Breast epithelium (tissue), 4 donors: ENCODE data around the gene OSBPL9. TPM values are rescaled to one million over a fixed set of nuclear protein-coding genes. Genes with fewer than 3 reads are reported as not detected.
"Not testable (repeated sequence)": the region's sequence is repeated elsewhere in the genome, so short reads cannot be mapped to it uniquely, and the experiment has no call there.

Experiments
- DNase-seq, 2 donors: peaks; one replicate each; pipeline ENCODE4 v3.0.0-alpha.2; 2019; ENCODE audit warnings: low spot score in 2 of 2
- H3K27ac ChIP-seq, 2 donors: fragments of 200-600 bp; sonication (generic) in 1 of 2; one replicate each; pipeline ENCODE4 v1.5.1; 2016 to 2019; ENCODE audit warnings: mild to moderate bottlenecking in 1 of 2
- H3K27me3 ChIP-seq, 2 donors: fragments of 200-600 bp; sonication (generic) in 1 of 2; one replicate each; pipeline versions ENCODE4 v1.5.1 to v1.6.0; 2017 to 2019; ENCODE audit warnings: control low read depth in 1 of 2, mild to moderate bottlenecking in 1 of 2
- H3K36me3 ChIP-seq: fragments of 200-600 bp; one replicate; pipeline ENCODE4 v1.5.1; 2019
- H3K4me1 ChIP-seq, 2 donors: fragments of 200-600 bp; sonication (generic); one replicate each; pipeline ENCODE4 v1.5.1; 2016 to 2019; ENCODE audit warnings: control low read depth in 1 of 2
- H3K4me3 ChIP-seq, 3 donors: fragments of 200-600 bp; sonication (generic); 1 replicate in 2 of 3; 2 replicates in 1 of 3; pipeline ENCODE4 v1.5.1; 2016 to 2019; ENCODE audit warnings: mild to moderate bottlenecking in 3 of 3, moderate library complexity in 2 of 3
- H3K9me3 ChIP-seq, 2 donors: fragments of 200-600 bp; sonication (generic) in 1 of 2; one replicate each; pipeline ENCODE4 v1.5.1; 2016 to 2019; ENCODE audit warnings: control low read depth in 1 of 2
- POLR2A ChIP-seq: fragments of 450-650 bp; IDR thresholded peaks from one replicate; pipeline ENCODE4 v1.6.1; 2016; ENCODE audit warnings: antibody characterized with exemption, mild to moderate bottlenecking, moderate library complexity
- POLR2AphosphoS5 ChIP-seq, 3 donors: sonication (generic); formaldehyde crosslinking; IDR thresholded peaks; one replicate each; pipeline ENCODE4 v1.6.1; 2017; ENCODE audit warnings: antibody characterized with exemption in 3 of 3
- intact Hi-C: fragments of 100-400 bp; cut with DNase I; formaldehyde crosslinking; loops from one replicate; pipeline ENCODE4 v1.15.1; 2023; ENCODE audit warnings: low total_unique reads
- total RNA-seq, 3 donors: library from RNA; depleted of rRNA; stranded (reverse); fragments of >200 nt; gene quantifications; one replicate each; pipeline ENCODE4 v1.1.0, GENCODE V29; 2016
- TF ChIP-seq, protein P1 (sequence below), 3 donors: fragments of 450-650 bp; IDR thresholded peaks; one replicate each; pipeline ENCODE4 v1.5.1; 2016 to 2017; ENCODE audit warnings: antibody characterized with exemption in 3 of 3, mild to moderate bottlenecking in 3 of 3, moderate library complexity in 3 of 3

Gene OSBPL9
- total RNA-seq, 3 donors from 2014 or later = 107 to 213 (median 136) TPM

DNA sequence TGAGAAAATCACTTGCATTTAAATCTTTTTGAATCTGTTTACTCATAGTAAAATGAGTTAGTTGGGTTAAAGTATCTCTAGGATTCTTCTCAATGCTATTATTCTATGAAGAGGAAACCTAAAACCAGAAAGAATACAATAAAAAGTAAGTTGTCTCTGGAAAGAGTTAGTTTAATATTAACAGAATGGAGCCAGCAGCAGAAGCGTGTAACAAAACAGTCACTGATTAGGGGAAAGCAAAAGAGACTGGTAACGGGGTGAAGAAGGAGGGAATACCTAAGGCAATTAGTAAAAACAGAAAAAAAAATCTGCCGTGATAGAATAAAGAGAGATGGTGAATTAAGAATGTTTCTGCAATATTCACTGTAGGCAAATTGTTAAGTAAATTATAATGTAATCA lies 201.6 kb downstream of the OSBPL9 start:
- Histone ChIP-seq H3K9me3 (no peaks in the 10 kb centered on the region), H3K27ac (no peak overlapping the region), H3K27me3 (no peaks in the 10 kb centered on the region), H3K36me3 (peaks cover 11% of the 10 kb centered on the region), H3K4me3 (no peak overlapping the region), H3K4me1 (no peaks in the 10 kb centered on the region)
- TF ChIP-seq, protein P1, sequence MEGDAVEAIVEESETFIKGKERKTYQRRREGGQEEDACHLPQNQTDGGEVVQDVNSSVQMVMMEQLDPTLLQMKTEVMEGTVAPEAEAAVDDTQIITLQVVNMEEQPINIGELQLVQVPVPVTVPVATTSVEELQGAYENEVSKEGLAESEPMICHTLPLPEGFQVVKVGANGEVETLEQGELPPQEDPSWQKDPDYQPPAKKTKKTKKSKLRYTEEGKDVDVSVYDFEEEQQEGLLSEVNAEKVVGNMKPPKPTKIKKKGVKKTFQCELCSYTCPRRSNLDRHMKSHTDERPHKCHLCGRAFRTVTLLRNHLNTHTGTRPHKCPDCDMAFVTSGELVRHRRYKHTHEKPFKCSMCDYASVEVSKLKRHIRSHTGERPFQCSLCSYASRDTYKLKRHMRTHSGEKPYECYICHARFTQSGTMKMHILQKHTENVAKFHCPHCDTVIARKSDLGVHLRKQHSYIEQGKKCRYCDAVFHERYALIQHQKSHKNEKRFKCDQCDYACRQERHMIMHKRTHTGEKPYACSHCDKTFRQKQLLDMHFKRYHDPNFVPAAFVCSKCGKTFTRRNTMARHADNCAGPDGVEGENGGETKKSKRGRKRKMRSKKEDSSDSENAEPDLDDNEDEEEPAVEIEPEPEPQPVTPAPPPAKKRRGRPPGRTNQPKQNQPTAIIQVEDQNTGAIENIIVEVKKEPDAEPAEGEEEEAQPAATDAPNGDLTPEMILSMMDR (IDR thresholded peaks at IDR 0.05) = no peak
- TF ChIP-seq POLR2AphosphoS5 (IDR thresholded peaks at IDR 0.05) = no peak
- TF ChIP-seq POLR2A = no peak
- no peak for DNase-seq
- intact Hi-C loops = no loop called here

DNA sequence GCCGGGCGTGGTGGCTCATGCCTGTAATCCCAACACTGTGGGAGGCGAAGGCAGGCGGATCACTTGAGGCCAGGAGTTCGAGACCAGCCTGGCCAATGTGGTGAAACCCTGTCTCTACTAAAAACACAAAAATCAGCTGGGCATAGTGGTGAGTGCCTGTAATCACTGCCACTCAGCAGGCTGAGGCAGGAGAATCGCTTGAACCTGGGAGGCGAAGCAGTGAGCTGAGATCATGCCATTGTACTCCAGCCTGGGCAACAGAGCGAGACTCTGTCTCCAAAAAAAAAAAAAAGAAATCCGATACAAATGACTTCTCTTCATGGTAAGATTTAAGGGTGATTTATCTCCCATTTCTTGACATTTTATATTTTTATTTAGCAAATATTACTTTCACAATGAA lies 202.1 kb downstream of the OSBPL9 start:
- DNase-seq, H3K36me3 ChIP-seq, H3K9me3 ChIP-seq, H3K4me1 ChIP-seq, H3K4me3 ChIP-seq, H3K27me3 ChIP-seq, intact Hi-C loops, H3K27ac ChIP-seq: not testable (repeated sequence)

DNA sequence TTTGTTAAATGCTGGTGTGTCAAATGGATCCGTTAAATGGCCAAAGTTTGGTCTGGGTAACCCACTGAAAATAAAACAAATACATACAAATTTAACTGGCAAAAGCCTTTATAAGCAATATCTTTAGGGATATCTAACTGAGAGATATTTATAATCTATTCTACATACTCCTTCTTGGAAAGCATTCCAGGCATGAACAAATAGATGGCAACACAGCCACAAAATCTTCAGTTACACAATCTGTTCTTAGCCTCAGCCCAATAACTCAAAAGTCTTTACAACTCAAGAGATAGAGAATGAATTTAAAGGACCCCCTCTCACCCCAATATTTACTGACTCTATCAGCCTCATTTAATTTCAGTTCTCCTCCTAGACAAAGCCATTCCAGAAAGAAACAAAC lies 202.9 kb downstream of the OSBPL9 start:
- no peaks in the 10 kb centered on the region for H3K4me1 ChIP-seq
- TF ChIP-seq, protein P1 (IDR thresholded peaks at IDR 0.05) = no peak
- TF ChIP-seq POLR2A (no peak), POLR2AphosphoS5 (IDR thresholded peaks at IDR 0.05) (no peak)
- no peak overlapping the region for H3K4me3 ChIP-seq
- intact Hi-C loops = no loop called here
- no peaks in the 10 kb centered on the region for H3K9me3 ChIP-seq
- H3K27ac ChIP-seq = no peak overlapping the region
- H3K27me3 ChIP-seq = no peaks in the 10 kb centered on the region
- peaks cover under 1% of the 10 kb centered on the region for H3K36me3 ChIP-seq
- no peak for DNase-seq

DNA sequence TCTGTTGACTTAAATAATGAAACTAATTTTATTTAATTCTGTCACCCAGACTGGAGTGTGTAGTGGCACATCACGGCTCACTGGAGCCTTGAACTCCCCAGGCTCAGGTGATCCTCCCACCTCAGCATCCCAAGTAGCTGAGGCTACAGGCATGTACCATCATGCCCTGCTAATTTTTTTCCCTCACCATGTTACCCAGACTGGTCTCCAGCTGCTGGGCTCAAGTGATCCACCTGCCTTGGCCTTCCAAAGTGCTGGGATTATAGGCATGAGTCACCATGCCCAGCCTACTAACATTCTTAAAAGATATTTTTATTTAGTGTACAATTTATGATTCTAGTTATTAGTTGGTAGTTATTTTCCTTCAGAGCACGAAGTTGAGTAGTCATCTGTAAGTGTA lies 212.2 kb downstream of the OSBPL9 start:
- Histone ChIP-seq H3K9me3 (no peaks in the 10 kb centered on the region), H3K4me3 (no peak overlapping the region), H3K27ac (no peak overlapping the region), H3K4me1 (no peaks in the 10 kb centered on the region), H3K36me3 (peaks cover 4% of the 10 kb centered on the region), H3K27me3 (no peaks in the 10 kb centered on the region)
- no peak for DNase-seq
- intact Hi-C loops = no loop called here
- TF ChIP-seq, protein P1 (IDR thresholded peaks at IDR 0.05) = no peak
- no peak for TF ChIP-seq POLR2AphosphoS5 (IDR thresholded peaks at IDR 0.05)
- TF ChIP-seq POLR2A = no peak

DNA sequence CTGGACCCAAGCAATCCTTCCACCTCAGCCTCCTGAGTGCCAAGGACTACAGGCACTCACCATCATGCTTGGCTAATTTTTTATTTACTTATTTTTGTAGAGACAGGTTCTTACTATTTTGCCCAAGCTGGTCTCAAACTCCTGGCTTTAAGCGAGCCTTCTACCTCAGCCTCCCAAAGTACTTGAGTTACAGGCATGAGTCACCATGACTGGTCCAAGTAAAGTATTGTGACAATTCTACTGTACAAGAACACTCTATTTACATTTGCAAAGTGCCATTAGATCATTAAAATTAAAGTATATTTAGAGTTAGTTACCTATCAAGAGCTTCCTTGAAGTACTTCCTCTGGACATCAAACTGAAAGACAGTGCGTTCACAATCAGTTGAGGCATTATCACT lies 216.8 kb downstream of the OSBPL9 start:
- Histone ChIP-seq H3K4me1 (no peaks in the 10 kb centered on the region), H3K9me3 (no peaks in the 10 kb centered on the region), H3K36me3 (no peaks in the 10 kb centered on the region), H3K27ac (no peak overlapping the region), H3K4me3 (no peak overlapping the region), H3K27me3 (no peaks in the 10 kb centered on the region)
- DNase-seq = no peak
- intact Hi-C loops = no loop called here
- TF ChIP-seq, protein P1 (IDR thresholded peaks at IDR 0.05) = no peak
- no peak for TF ChIP-seq POLR2AphosphoS5 (IDR thresholded peaks at IDR 0.05)
- no peak for TF ChIP-seq POLR2A

DNA sequence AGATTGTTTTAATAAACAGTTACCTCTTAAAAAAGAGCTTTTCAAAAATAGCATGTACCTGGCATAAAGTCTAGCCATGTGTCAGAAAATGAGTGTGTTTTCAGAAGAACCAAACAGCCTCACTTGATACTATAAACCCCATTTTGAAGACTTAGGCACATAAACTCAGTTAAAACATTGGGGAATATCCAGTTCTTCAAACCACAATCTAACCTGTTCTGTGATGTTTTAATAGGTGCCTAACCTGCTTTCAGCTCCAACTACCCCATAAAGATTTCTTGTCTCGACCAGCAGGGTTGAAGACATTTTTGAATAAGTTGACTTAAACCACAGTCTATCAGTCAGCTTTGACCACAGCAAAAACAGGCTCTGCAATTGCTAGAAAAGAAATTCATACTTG lies 220.4 kb downstream of the OSBPL9 start:
- Histone ChIP-seq H3K9me3 (no peaks in the 10 kb centered on the region), H3K4me3 (no peak overlapping the region), H3K27ac (no peak overlapping the region), H3K36me3 (no peaks in the 10 kb centered on the region), H3K27me3 (no peaks in the 10 kb centered on the region), H3K4me1 (no peaks in the 10 kb centered on the region)
- intact Hi-C loops = no loop called here
- TF ChIP-seq, protein P1 (IDR thresholded peaks at IDR 0.05) = no peak
- no peak for TF ChIP-seq POLR2A
- no peak for TF ChIP-seq POLR2AphosphoS5 (IDR thresholded peaks at IDR 0.05)
- no peak for DNase-seq
